ENCODE measurements around the gene ZNF683.
A peak's percentile ranks its signal among the peaks of the same experiment; 100 is the strongest.

ZNF683 gene

DNA sequence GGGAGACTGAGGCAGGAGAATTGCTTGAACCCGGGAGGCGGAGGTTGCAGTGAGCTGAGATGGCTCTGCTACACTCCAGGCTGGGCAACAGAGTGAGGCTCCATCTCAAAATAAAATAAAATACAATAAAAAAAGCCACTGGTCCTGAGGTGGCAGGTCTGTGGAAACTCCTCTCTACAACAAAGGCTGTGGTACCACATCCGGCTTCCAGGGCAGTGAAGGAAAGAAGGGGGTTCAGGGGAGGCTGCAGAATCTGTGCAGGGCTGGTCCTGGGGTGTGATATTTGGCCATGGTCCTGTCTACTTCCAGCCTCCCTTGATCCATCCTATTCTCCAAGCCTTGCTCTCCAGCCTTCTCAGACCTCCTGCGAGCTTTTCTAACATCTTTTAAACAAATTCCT, 731 bp upstream of the ZNF683 start:
- DNase-seq (ENCODE audit: low read depth): no peak
- TF ChIP-seq, protein P1, sequence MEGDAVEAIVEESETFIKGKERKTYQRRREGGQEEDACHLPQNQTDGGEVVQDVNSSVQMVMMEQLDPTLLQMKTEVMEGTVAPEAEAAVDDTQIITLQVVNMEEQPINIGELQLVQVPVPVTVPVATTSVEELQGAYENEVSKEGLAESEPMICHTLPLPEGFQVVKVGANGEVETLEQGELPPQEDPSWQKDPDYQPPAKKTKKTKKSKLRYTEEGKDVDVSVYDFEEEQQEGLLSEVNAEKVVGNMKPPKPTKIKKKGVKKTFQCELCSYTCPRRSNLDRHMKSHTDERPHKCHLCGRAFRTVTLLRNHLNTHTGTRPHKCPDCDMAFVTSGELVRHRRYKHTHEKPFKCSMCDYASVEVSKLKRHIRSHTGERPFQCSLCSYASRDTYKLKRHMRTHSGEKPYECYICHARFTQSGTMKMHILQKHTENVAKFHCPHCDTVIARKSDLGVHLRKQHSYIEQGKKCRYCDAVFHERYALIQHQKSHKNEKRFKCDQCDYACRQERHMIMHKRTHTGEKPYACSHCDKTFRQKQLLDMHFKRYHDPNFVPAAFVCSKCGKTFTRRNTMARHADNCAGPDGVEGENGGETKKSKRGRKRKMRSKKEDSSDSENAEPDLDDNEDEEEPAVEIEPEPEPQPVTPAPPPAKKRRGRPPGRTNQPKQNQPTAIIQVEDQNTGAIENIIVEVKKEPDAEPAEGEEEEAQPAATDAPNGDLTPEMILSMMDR (IDR thresholded peaks at IDR 0.05; ENCODE audit: insufficient read depth, low read depth, low read length, missing control alignments): no peak
- no peak overlapping the region for H3K4me3 ChIP-seq (ENCODE audit: low read length)

DNA sequence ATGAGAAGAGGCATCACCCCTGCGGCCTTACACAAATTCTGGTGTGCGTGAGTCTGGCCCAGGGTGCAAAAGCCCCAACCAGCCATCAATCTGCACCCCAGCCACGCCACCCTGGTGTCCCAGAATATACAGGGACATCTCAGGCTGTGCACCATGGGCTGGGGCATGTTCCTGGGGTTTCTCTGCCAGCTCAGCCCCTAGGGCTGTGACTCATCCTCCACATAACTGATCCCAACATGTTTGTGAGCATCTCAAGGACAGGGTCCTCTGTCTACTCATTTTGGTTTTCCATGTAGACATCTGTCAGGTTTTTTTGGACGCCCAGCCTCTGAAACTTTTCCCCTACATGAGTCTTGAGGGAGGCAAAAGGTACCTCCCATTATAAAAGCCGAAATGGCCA, 511 bp downstream of the ZNF683 start:
- DNase-seq (ENCODE audit: low read depth): peak; percentile 89
- H3K4me3 ChIP-seq (ENCODE audit: low read length): no peak overlapping the region
- TF ChIP-seq, protein P1 (IDR thresholded peaks at IDR 0.05; ENCODE audit: insufficient read depth, low read depth, low read length, missing control alignments): no peak

DNA sequence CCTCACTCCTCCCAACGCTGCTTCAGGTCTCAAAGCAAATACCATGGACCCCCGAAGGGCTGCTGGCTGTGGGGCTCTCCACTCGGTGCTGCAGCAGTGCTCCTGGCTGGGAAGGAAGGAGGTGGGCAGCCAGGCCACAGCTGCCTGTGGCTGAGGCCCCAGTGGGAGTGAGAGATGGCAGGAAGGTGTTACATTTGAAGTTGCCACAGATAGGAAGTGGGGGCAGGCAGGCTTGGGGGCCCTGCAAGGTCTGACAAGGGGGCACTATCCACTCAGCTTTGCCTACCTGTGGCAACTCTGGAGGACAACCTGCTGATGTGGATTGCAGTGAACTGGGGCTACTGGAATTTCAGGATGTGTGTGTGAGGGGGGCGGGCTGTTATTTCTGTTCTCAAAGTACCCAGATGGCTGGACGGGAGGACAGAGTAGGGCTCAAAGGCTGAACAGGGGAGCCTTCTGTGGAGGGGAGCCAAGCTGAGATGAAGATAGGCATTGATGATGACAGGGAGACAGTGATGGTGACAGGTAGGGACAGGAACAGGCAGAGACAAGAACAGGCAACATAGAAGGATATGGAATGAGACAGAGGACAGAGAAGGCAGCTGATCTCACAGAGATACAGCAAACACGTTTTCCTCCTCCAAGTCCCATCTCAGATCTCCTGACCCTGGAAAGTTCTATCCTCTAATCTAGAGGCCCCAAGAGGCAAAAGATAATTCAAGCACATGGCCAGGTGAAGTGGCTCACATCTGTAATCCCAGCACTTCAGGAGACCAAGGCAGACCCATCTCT, 1.8 kb downstream of the ZNF683 start:
- no peak for DNase-seq (ENCODE audit: low read depth)
- H3K4me3 ChIP-seq (ENCODE audit: low read length): no peak overlapping the region

DNA sequence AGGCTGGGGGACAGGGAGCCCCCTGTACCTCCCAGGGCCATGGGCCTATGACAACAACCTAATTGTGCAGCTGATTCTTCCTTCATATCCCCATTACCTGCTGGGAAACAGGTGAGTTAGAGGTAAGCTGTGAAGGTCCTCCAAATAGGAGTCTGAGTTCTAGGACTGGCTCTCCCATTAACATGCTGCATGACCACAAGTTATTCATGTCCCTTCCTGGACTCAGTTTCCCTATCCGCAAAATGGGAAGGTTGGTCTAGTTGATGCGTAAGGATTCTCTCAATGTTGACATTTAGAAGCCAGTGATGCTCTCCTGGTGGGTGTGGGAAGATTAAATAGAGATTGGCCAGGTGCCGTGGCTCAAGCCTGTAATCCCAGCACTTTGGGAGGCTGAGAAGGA, 4.1 kb downstream of the ZNF683 start:
- no peak for DNase-seq (ENCODE audit: low read depth)
- TF ChIP-seq, protein P1 (IDR thresholded peaks at IDR 0.05; ENCODE audit: insufficient read depth, low read depth, low read length, missing control alignments): no peak
- H3K4me3 ChIP-seq (ENCODE audit: low read length): no peak overlapping the region

More for the DNA sequence above, 1.8 kb downstream of the ZNF683 start:
- TF ChIP-seq, protein P1 (IDR thresholded peaks at IDR 0.05; ENCODE audit: insufficient read depth, low read depth, low read length, missing control alignments): no peak

DNA sequence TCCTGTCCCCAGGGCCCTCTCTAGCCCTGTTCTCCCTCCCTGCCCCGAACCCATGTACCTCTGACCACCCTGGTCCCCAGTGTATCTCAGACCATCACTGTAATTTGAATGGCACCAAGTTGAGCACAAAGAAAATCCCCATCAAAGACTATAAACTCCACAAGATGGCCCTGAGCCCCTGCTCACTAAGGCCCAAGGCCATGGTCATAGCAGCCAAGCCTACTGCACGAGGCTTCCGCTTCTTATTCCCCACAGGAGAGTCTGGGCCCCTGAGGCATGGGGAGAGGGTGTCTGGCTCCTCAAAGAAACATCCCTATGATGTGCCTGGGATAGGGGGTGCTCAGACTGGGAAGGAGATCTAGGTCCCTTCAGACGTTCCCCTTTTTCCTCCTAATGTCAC, 4.5 kb downstream of the ZNF683 start:
- H3K4me3 ChIP-seq (ENCODE audit: low read length): no peak overlapping the region
- TF ChIP-seq, protein P1 (IDR thresholded peaks at IDR 0.05; ENCODE audit: insufficient read depth, low read depth, low read length, missing control alignments): no peak
- no peak for DNase-seq (ENCODE audit: low read depth)

DNA sequence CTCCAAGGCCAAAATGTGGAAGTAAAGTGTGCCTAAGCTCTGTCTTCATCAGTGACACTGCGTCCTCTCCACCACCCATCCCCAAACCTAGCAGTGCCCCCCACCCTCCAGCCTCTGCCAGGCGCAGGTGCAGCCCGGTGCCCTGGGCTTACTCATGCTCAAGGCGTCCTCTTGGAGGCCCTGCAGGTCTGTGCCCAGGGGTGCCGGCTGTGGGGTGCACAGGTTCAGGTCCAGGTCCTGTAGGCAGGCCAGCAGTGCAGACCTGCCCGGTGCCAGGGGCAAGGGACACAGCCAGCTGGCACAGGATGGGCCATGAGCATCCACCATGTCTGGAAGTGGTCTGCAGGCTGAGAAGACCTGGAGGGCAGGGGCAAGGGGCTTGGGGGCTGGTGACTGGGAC, 5.1 kb downstream of the ZNF683 start:
- H3K4me3 ChIP-seq (ENCODE audit: low read length): no peak overlapping the region
- TF ChIP-seq, protein P1 (IDR thresholded peaks at IDR 0.05; ENCODE audit: insufficient read depth, low read depth, low read length, missing control alignments): no peak
- no peak for DNase-seq (ENCODE audit: low read depth)

DNA sequence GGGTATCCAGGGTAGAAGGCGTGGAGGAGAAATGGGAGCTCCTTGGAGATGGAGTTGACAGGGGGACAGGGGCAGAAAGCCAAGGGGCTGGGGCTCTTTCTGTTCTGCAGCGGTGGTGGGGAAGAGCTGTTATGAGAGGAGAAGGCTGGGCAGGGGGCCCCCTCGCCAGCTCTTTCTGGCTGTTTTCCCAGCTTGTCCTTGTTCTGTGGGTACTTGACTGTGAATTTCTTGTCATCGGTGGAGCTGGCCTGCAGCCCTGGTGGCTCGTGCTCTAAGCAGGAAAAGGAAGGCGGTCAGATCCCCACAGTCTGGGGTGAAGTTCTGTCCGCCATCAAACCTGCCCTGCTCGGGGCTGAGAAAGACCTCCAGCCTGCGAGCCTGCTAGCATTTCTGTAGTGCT, 7.6 kb downstream of the ZNF683 start:
- no peak overlapping the region for H3K4me3 ChIP-seq (ENCODE audit: low read length)
- DNase-seq (ENCODE audit: low read depth): no peak
- TF ChIP-seq, protein P1 (IDR thresholded peaks at IDR 0.05; ENCODE audit: insufficient read depth, low read depth, low read length, missing control alignments): no peak
